Measurements from ENCODE around the gene CPNE8.

Gene CPNE8

DNA sequence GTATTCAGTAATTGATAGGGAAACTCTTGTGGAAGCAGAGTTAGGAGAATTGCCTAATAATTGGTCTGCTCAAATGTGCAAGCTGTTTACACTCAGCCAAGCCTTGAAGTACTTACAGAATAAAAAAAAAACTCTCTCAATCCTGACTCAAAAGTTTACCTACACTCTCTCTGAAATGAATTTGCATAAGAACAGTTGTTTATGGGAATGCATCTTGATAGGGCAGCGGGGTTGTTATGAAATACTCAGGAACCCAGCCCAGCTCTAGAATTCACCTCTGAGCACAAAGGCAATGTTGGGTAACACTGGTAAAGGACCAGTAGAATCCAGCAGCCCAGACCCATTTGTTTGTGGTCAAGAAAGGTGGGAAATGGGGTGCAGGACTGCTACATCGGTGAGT lies 267.0 kb downstream of the CPNE8 start:
- DNase-seq (ENCODE audit: low read depth) = no peak
- TF ChIP-seq, protein P1, sequence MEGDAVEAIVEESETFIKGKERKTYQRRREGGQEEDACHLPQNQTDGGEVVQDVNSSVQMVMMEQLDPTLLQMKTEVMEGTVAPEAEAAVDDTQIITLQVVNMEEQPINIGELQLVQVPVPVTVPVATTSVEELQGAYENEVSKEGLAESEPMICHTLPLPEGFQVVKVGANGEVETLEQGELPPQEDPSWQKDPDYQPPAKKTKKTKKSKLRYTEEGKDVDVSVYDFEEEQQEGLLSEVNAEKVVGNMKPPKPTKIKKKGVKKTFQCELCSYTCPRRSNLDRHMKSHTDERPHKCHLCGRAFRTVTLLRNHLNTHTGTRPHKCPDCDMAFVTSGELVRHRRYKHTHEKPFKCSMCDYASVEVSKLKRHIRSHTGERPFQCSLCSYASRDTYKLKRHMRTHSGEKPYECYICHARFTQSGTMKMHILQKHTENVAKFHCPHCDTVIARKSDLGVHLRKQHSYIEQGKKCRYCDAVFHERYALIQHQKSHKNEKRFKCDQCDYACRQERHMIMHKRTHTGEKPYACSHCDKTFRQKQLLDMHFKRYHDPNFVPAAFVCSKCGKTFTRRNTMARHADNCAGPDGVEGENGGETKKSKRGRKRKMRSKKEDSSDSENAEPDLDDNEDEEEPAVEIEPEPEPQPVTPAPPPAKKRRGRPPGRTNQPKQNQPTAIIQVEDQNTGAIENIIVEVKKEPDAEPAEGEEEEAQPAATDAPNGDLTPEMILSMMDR (conservative IDR thresholded peaks at IDR 0.05; ENCODE audit: low read depth, low read length) = no peak
- H3K4me3 ChIP-seq (ENCODE audit: low read length) = no peak overlapping the region

DNA sequence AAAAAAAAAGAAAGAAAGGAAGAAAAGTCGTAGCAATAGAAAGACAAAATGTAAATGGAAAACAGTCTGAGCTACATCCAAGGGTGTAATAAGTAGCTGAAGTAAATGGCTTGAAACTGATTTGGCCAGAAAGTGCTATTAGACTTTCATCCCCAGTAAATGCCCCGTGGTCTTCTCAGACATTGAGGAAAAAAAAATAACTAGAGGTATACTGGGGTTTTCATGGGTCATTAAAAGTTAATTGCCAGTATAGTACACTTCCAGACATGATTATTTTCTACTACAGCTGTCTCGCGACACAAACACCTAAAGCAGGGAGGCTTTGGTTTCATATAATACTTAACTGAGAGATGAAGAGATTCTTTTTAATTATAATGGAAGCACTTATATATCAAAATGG lies 271.9 kb downstream of the CPNE8 start:
- TF ChIP-seq, protein P1 (conservative IDR thresholded peaks at IDR 0.05; ENCODE audit: low read depth, low read length) = no peak
- no peak for DNase-seq (ENCODE audit: low read depth)
- H3K4me3 ChIP-seq (ENCODE audit: low read length) = no peak overlapping the region

DNA sequence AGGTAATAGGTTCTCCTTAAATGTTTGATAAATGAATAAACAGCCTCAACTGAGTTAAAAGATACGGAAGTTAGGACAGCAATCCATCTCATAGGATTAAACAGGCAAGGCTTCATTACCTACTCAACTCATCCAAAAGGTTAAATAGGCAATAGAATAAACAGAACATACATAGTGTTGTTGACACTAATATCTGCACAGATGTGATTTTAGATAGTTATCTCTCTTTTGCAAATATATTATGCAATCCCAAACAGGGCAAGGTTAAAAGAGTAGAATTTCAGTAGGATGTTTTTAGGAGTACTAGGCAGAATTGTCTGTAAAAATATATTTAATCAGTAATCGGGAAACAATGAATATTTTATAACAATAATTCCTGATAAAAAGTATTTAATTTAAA lies 276.3 kb downstream of the CPNE8 start:
- H3K4me3 ChIP-seq (ENCODE audit: low read length) = no peak overlapping the region
- DNase-seq (ENCODE audit: low read depth) = no peak
- TF ChIP-seq, protein P1 (conservative IDR thresholded peaks at IDR 0.05; ENCODE audit: low read depth, low read length) = no peak

DNA sequence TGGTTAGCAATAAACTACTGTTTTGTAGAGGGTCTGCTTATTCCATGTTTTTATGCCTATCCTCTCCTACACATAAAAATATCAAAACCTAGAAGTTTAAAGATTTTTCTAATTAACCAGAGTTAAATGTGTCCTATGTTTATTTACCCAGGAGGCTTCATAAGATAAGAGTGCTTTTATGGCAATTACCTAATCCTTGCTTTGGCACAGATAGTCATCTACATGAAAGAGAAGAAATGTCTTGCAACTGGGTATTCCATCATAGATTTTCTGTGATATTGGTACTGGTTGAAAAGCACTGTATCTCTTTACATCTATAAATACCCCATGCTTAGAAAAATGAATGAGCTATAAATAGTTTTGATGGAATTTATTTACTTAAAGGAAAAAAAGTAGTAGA lies 277.1 kb downstream of the CPNE8 start:
- TF ChIP-seq, protein P1 (conservative IDR thresholded peaks at IDR 0.05; ENCODE audit: low read depth, low read length) = no peak
- no peak for DNase-seq (ENCODE audit: low read depth)
- H3K4me3 ChIP-seq (ENCODE audit: low read length) = no peak overlapping the region

DNA sequence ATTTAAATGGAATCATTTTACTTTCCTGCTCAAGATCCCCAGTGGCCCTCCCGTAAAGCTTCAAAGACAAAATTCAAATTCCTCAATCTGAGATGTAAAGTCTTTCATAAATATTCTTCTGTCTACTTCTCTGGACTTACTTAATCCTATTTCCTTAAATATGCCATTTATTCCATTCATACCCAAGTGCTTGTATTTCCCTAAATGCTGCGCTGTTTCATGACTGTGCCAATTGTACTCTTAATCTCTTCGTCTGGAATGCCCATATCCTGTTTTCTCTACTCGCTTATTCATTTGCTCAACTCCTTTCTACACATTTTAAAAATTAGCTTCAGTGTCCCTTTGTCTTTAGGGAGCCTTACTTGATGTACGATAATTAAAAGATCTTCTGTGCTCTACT lies 280.1 kb downstream of the CPNE8 start:
- no peak for DNase-seq (ENCODE audit: low read depth)
- no peak overlapping the region for H3K4me3 ChIP-seq (ENCODE audit: low read length)
- TF ChIP-seq, protein P1 (conservative IDR thresholded peaks at IDR 0.05; ENCODE audit: low read depth, low read length) = no peak

DNA sequence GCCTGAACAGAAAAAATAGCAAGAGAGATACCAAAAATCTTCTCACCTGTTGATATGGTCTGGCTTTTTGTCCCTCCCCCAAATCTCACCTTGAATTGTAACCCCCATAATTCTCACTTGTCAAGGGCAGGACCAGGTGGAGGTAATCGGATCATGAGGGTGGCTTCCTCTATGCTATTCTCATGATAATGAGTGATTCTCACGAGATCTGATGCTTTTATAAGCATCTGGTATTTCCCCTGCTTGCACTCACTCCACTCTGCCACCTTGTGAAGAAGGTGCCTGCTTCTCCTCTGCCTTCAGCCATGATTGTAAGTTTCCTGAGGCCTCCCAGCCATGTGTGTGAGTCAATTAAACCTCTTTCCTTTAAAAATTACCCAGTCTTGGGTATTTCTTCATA lies 291.2 kb downstream of the CPNE8 start:
- H3K4me3 ChIP-seq (ENCODE audit: low read length) = no peak overlapping the region
- TF ChIP-seq, protein P1 (conservative IDR thresholded peaks at IDR 0.05; ENCODE audit: low read depth, low read length) = no peak
- DNase-seq (ENCODE audit: low read depth) = no peak

DNA sequence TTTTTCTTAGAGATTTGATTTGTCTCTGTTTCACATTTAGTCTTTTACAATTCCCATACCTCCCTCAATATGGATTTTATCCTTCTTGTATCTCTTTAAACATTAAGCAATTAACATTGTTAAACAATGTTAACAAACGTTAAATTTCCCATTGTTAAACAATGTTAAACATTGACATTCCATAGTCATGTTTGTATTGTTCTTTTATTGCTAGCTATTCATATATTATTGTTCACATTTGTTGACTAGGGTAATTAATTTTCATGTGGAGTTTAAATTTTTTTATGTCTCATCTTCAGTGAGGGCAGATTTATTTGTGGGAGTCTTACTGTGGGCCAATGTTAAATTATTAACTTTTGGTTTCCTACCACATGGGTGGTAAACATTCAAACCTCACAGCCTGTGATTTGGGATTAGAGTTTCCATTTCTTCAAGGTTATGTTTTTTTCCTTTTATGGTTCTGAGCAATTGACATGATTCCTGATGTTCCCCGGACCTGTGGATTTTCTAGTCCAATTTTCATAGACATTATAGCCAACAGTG lies 294.5 kb downstream of the CPNE8 start:
- DNase-seq (ENCODE audit: low read depth) = no peak
- TF ChIP-seq, protein P1 (conservative IDR thresholded peaks at IDR 0.05; ENCODE audit: low read depth, low read length) = no peak
- H3K4me3 ChIP-seq (ENCODE audit: low read length) = no peak overlapping the region
